Natural killer cell (primary cell): ENCODE measurements around the gene TMEM217. TPM values are rescaled to one million over a fixed set of nuclear protein-coding genes. Genes with fewer than 3 reads are reported as not detected.

Experiments used
- ATAC-seq, 3 donors: fragments of 150-1000 bp in 2 of 3; fragments of 200-7000 bp in 1 of 3; cut with Tn5 transposase; 1 replicate in 1 of 3; 2 replicates in 2 of 3; pipeline ENCODE4 v1.10.0; 2021; ENCODE audit warnings: mild to moderate bottlenecking in 2 of 3, moderate library complexity in 2 of 3
- DNase-seq, 2 donors: peaks; one replicate each; pipeline versions ENCODE4 v3.0.0 to v3.0.0-alpha.2; 2013 to 2021; ENCODE audit warnings: mixed read lengths in 1 of 2
- H3K27ac ChIP-seq: one replicate; pipeline ENCODE4 v1.5.1; 2013; ENCODE audit warnings: mild to moderate bottlenecking, low read length
- H3K27me3 ChIP-seq: one replicate; pipeline ENCODE4 v1.6.1; 2013; ENCODE audit warnings: low read length; ENCODE audit not compliant: control insufficient read depth, insufficient read depth
- H3K36me3 ChIP-seq: one replicate; pipeline ENCODE4 v1.6.1; 2013; ENCODE audit warnings: low read length; ENCODE audit not compliant: control insufficient read depth, insufficient read depth
- H3K4me1 ChIP-seq: one replicate; pipeline ENCODE4 v1.6.1; 2013; ENCODE audit warnings: low read length; ENCODE audit not compliant: control insufficient read depth, insufficient read depth
- H3K4me3 ChIP-seq: one replicate; pipeline ENCODE4 v1.5.1; 2013; ENCODE audit warnings: low read length
- H3K9me3 ChIP-seq: one replicate; pipeline ENCODE4 v1.6.1; 2013; ENCODE audit warnings: low read length; ENCODE audit not compliant: control insufficient read depth, insufficient read depth
- H3K27ac Mint-ChIP-seq, 2 donors: one replicate each; pipeline ENCODE4 v1.8.0; 2022; ENCODE audit warnings: mild to moderate bottlenecking in 2 of 2, mixed read lengths in 2 of 2, moderate library complexity in 1 of 2
- H3K27me3 Mint-ChIP-seq, 2 donors: one replicate each; pipeline ENCODE4 v1.8.0; 2022; ENCODE audit warnings: low read depth in 2 of 2, mixed read lengths in 2 of 2
- H3K36me3 Mint-ChIP-seq: one replicate; pipeline ENCODE4 v1.8.0; 2022; ENCODE audit warnings: mixed read lengths
- H3K4me1 Mint-ChIP-seq, 2 donors: one replicate each; pipeline ENCODE4 v1.8.0; 2022; ENCODE audit warnings: mixed read lengths in 2 of 2
- H3K4me3 Mint-ChIP-seq: one replicate; pipeline ENCODE4 v1.8.0; 2022; ENCODE audit warnings: mild to moderate bottlenecking, moderate library complexity, mixed read lengths
- H3K9me3 Mint-ChIP-seq, 2 donors: one replicate each; pipeline ENCODE4 v1.8.0; 2022; ENCODE audit warnings: mixed read lengths in 2 of 2
- WGBS: methylation state at CpG from one replicate; pipeline ENCODE4 v1.1.7; 2013; ENCODE audit warnings: missing lambda C conversion rate; ENCODE audit not compliant: insufficient coverage; 5-methylcytosine and 5-hydroxymethylcytosine counted together
- intact Hi-C: fragments of 100-400 bp; cut with micrococcal nuclease; formaldehyde crosslinking; loops from one replicate; pipeline ENCODE4 v1.14.2; 2022
- total RNA-seq, 4 donors: library from RNA; stranded (reverse); fragments of 120-200 nt in 1 of 4; gene quantifications; one replicate each; pipeline versions ENCODE4 v1.2.3 to v1.2.4, GENCODE V29; 2013 to 2022
- TF ChIP-seq, protein P1 (sequence below): fragments of 200-600 bp; IDR thresholded peaks from one replicate; pipeline ENCODE4 v1.8.0; 2022; ENCODE audit warnings: antibody characterized with exemption

TMEM217 gene
- total RNA-seq, 3 donors from 2014 or later (not counting 1 experiment from before 2014, with no cell fraction given), result 0.75 to 2.1 (median 0.75) TPM

GRCh38 chr6:37244430-37245310 is 13.3 kb downstream of the TMEM217 start:
- H3K4me3 ChIP-seq, result no peak overlapping the region
- H3K4me1 ChIP-seq, result peaks cover 9% of the 10 kb centered on the region
- no peaks in the 10 kb centered on the region for H3K9me3 ChIP-seq
- WGBS, result 96% methylated on average over 5 of the region's 6 CpGs
- DNase-seq (no peak), ATAC-seq (no peak)
- Mint-ChIP-seq H3K9me3 (no peaks in the 10 kb centered on the region), H3K36me3 (no peaks in the 10 kb centered on the region), H3K27ac (no peak overlapping the region), H3K4me1 (peaks cover 9% of the 10 kb centered on the region in 2 donors), H3K4me3 (no peak overlapping the region), H3K27me3 (peaks cover 7 to 33% of the 10 kb centered on the region in 2 donors)
- no peaks in the 10 kb centered on the region for H3K36me3 ChIP-seq
- intact Hi-C loops, result no loop called here
- no peaks in the 10 kb centered on the region for H3K27me3 ChIP-seq
- H3K27ac ChIP-seq, result no peak overlapping the region
- TF ChIP-seq, protein P1, sequence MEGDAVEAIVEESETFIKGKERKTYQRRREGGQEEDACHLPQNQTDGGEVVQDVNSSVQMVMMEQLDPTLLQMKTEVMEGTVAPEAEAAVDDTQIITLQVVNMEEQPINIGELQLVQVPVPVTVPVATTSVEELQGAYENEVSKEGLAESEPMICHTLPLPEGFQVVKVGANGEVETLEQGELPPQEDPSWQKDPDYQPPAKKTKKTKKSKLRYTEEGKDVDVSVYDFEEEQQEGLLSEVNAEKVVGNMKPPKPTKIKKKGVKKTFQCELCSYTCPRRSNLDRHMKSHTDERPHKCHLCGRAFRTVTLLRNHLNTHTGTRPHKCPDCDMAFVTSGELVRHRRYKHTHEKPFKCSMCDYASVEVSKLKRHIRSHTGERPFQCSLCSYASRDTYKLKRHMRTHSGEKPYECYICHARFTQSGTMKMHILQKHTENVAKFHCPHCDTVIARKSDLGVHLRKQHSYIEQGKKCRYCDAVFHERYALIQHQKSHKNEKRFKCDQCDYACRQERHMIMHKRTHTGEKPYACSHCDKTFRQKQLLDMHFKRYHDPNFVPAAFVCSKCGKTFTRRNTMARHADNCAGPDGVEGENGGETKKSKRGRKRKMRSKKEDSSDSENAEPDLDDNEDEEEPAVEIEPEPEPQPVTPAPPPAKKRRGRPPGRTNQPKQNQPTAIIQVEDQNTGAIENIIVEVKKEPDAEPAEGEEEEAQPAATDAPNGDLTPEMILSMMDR, result no peak

- TF ChIP-seq, protein P1, result no peak
- Mint-ChIP-seq H3K4me3 (no peak overlapping the region), H3K27me3 (peaks cover 7 to 30% of the 10 kb centered on the region in 2 donors), H3K36me3 (no peaks in the 10 kb centered on the region), H3K27ac (no peak overlapping the region), H3K9me3 (no peaks in the 10 kb centered on the region), H3K4me1 (peaks cover 12% of the 10 kb centered on the region in 2 donors)
- intact Hi-C loops, result no loop called here
- no peaks in the 10 kb centered on the region for H3K9me3 ChIP-seq
- DNase-seq (no peak), ATAC-seq (no peak)
- H3K4me3 ChIP-seq, result no peak overlapping the region
- no peak overlapping the region for H3K27ac ChIP-seq
- 90% methylated on average over 3 of the region's 3 CpGs for whole genome bisulfite sequencing
- H3K36me3 ChIP-seq, result no peaks in the 10 kb centered on the region
- H3K27me3 ChIP-seq, result no peaks in the 10 kb centered on the region
- peaks cover 10% of the 10 kb centered on the region for H3K4me1 ChIP-seq
Observed at GRCh38 chr6:37243816-37244370, 14.1 kb downstream of the TMEM217 start.

- Mint-ChIP-seq H3K36me3 (no peaks in the 10 kb centered on the region), H3K4me3 (no peak overlapping the region), H3K27ac (no peak overlapping the region), H3K9me3 (no peaks in the 10 kb centered on the region), H3K4me1 (peaks cover 12% of the 10 kb centered on the region in 2 donors), H3K27me3 (peaks cover 7 to 23% of the 10 kb centered on the region in 2 donors)
- Histone ChIP-seq H3K4me1 (peaks cover 10% of the 10 kb centered on the region), H3K27ac (no peak overlapping the region), H3K9me3 (no peaks in the 10 kb centered on the region), H3K27me3 (no peaks in the 10 kb centered on the region), H3K4me3 (no peak overlapping the region), H3K36me3 (no peaks in the 10 kb centered on the region)
- TF ChIP-seq, protein P1, result no peak
- no peak for ATAC-seq
- intact Hi-C loops, result no loop called here
- 90% methylated on average over 8 of the region's 8 CpGs for WGBS
- no peak for DNase-seq
Observed at GRCh38 chr6:37243131-37243815, 14.7 kb downstream of the TMEM217 start.
